Ishikawa (cell line): ENCODE results near the gene ZNF613.
A peak's percentile ranks its signal among the peaks of the same experiment; 100 is the strongest.

Experiments
- CEBPB ChIP-seq: IDR thresholded peaks from 2 replicates; pipeline ENCODE4 v1.6.1; 2012
- CREB1 ChIP-seq: IDR thresholded peaks from 2 replicates; pipeline ENCODE4 v1.6.1; 2012; ENCODE audit warnings: low read depth
- EGR1 ChIP-seq: IDR thresholded peaks from 2 replicates; pipeline ENCODE4 v1.6.1; 2012
- EP300 ChIP-seq: IDR thresholded peaks from 2 replicates; pipeline ENCODE4 v1.6.1; 2012; ENCODE audit warnings: borderline replicate concordance
- FOXM1 ChIP-seq: IDR thresholded peaks from 2 replicates; pipeline ENCODE4 v1.6.1; 2012; ENCODE audit warnings: low read depth, borderline replicate concordance
- NFIC ChIP-seq: IDR thresholded peaks from 2 replicates; pipeline ENCODE4 v1.6.1; 2012
- RAD21 ChIP-seq: IDR thresholded peaks from 2 replicates; pipeline ENCODE4 v1.6.1; 2012; ENCODE audit warnings: low read depth
- TAF1 ChIP-seq: IDR thresholded peaks from 2 replicates; pipeline ENCODE4 v1.6.1; 2012; ENCODE audit warnings: low read depth, mild to moderate bottlenecking
- TCF12 ChIP-seq: IDR thresholded peaks from 2 replicates; pipeline ENCODE4 v1.6.1; 2012; ENCODE audit warnings: low read depth
- TEAD4 ChIP-seq: IDR thresholded peaks from 2 replicates; pipeline ENCODE4 v1.6.1; 2012
- YY1 ChIP-seq: IDR thresholded peaks from 2 replicates; pipeline ENCODE4 v1.6.1; 2012; ENCODE audit warnings: low read depth
- ZBTB7A ChIP-seq: IDR thresholded peaks from 2 replicates; pipeline ENCODE4 v1.6.1; 2012; ENCODE audit warnings: low read depth
- TF ChIP-seq, protein P1 (sequence below): IDR thresholded peaks from 2 replicates; pipeline ENCODE4 v1.6.1; 2012; ENCODE audit warnings: low read depth, mild to moderate bottlenecking
- TF ChIP-seq, protein P2 (sequence below): IDR thresholded peaks from 2 replicates; pipeline ENCODE4 v1.6.1; 2012
- TF ChIP-seq, protein P3 (sequence below): IDR thresholded peaks from 2 replicates; pipeline ENCODE4 v1.6.1; 2012

Gene ZNF613

GRCh38 chr19:51903192-51903591, 24.1 kb upstream of the ZNF613 start:
- no peak for TF ChIP-seq TAF1
- no peak for TF ChIP-seq RAD21
- TF ChIP-seq FOXM1: no peak
- no peak for TF ChIP-seq EP300
- TF ChIP-seq, protein P1, sequence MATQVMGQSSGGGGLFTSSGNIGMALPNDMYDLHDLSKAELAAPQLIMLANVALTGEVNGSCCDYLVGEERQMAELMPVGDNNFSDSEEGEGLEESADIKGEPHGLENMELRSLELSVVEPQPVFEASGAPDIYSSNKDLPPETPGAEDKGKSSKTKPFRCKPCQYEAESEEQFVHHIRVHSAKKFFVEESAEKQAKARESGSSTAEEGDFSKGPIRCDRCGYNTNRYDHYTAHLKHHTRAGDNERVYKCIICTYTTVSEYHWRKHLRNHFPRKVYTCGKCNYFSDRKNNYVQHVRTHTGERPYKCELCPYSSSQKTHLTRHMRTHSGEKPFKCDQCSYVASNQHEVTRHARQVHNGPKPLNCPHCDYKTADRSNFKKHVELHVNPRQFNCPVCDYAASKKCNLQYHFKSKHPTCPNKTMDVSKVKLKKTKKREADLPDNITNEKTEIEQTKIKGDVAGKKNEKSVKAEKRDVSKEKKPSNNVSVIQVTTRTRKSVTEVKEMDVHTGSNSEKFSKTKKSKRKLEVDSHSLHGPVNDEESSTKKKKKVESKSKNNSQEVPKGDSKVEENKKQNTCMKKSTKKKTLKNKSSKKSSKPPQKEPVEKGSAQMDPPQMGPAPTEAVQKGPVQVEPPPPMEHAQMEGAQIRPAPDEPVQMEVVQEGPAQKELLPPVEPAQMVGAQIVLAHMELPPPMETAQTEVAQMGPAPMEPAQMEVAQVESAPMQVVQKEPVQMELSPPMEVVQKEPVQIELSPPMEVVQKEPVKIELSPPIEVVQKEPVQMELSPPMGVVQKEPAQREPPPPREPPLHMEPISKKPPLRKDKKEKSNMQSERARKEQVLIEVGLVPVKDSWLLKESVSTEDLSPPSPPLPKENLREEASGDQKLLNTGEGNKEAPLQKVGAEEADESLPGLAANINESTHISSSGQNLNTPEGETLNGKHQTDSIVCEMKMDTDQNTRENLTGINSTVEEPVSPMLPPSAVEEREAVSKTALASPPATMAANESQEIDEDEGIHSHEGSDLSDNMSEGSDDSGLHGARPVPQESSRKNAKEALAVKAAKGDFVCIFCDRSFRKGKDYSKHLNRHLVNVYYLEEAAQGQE: no peak
- no peak for TF ChIP-seq NFIC
- no peak for TF ChIP-seq ZBTB7A
- no peak for TF ChIP-seq CREB1
- TF ChIP-seq, protein P2, sequence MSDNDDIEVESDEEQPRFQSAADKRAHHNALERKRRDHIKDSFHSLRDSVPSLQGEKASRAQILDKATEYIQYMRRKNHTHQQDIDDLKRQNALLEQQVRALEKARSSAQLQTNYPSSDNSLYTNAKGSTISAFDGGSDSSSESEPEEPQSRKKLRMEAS: no peak
- no peak for TF ChIP-seq CEBPB

DNA sequence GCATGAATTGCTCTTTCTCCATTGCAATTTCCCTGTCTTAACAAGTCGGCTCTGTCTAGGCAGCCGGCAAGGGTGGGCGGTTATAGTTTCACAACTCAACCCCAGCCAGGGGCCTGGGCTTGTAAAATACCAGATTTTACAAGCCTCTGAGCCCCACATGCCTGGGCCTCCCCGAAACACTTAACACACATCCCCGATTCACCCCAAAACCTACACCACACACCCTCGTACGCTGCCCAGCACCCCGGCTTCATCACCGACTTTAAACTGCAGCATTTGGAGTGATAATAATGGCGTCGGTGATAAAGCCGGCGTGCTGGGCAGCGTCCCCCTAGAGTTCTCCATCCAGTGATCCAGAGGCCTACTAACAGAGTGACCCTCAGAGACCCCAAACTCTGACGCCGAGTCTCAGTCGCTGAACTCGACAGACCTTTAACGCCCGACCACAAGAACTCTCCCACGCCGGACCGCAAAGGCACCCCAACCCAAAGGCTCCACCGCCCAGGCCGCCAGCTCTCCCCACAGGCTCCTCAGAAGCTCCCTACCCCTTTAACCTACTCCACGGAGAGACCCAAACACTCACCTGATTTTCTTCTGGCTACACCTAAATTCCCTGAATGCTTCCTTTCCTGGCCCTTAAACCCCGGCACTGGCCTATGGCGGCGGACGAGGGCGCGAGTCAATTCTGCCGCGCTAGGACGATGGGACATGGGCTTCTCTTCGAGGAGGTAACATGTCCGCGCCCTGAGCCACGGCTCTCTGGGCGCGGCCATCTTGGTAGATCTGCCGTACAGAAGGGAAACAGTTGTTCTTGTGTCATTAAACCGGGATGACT, 22.7 kb upstream of the ZNF613 start, which contains the start of gene ZNF649:
Gene ZNF649 (minus strand): TSS at position 687 of the 835 bp plus-strand sequence. CDS start 4,910 bp downstream, outside the sequence.
- TF ChIP-seq EP300: no peak
- no peak for TF ChIP-seq TEAD4
- TF ChIP-seq TAF1: peak; percentile 61
- no peak for TF ChIP-seq CREB1
- TF ChIP-seq EGR1: peak; percentile 97
- TF ChIP-seq, protein P2: peak; percentile 80
- TF ChIP-seq NFIC: no peak
- peak; percentile 100 for TF ChIP-seq YY1
- TF ChIP-seq FOXM1: no peak
- TF ChIP-seq, protein P1: no peak
- TF ChIP-seq ZBTB7A: no peak
- no peak for TF ChIP-seq TCF12
- TF ChIP-seq, protein P3, sequence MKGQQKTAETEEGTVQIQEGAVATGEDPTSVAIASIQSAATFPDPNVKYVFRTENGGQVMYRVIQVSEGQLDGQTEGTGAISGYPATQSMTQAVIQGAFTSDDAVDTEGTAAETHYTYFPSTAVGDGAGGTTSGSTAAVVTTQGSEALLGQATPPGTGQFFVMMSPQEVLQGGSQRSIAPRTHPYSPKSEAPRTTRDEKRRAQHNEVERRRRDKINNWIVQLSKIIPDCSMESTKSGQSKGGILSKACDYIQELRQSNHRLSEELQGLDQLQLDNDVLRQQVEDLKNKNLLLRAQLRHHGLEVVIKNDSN: no peak
- TF ChIP-seq CEBPB: no peak
- TF ChIP-seq RAD21: peak; percentile 16; the same call in 1 of the 2 replicates

- TF ChIP-seq FOXM1: no peak
- TF ChIP-seq, protein P1: no peak
- no peak for TF ChIP-seq TAF1
- no peak for TF ChIP-seq RAD21
- no peak for TF ChIP-seq TEAD4
- TF ChIP-seq CEBPB: no peak
- TF ChIP-seq NFIC: no peak
- no peak for TF ChIP-seq ZBTB7A
- TF ChIP-seq EGR1: no peak
- no peak for TF ChIP-seq TCF12
Observed at GRCh38 chr19:51905206-51905605, 22.1 kb upstream of the ZNF613 start.

- no peak for TF ChIP-seq YY1
- no peak for TF ChIP-seq TCF12
- TF ChIP-seq, protein P3: no peak
- TF ChIP-seq, protein P1: no peak
- TF ChIP-seq, protein P2: no peak
- TF ChIP-seq CREB1: no peak
- TF ChIP-seq ZBTB7A: no peak
- no peak for TF ChIP-seq TEAD4
- no peak for TF ChIP-seq NFIC
- no peak for TF ChIP-seq CEBPB
- no peak for TF ChIP-seq TAF1
- no peak for TF ChIP-seq EP300
Observed at GRCh38 chr19:51915324-51915867, 11.9 kb upstream of the ZNF613 start.
